Epithelial cell of prostate (primary cell): Measurements from ENCODE around the gene DEFB110.

ENCODE experiments used
- DNase-seq: peaks from one replicate; pipeline ENCODE4 v3.0.0-alpha.2; 2011; ENCODE audit warnings: low read depth, low spot score
- H3K27ac ChIP-seq: fragments of 450-650 bp; 2 replicates; pipeline ENCODE4 v1.5.1; 2017; ENCODE audit warnings: mild to moderate bottlenecking

Gene DEFB110

GRCh38 chr6:50021894-50022293 is at the start of gene DEFB110:
TSS of gene DEFB110 (minus strand) at chr6:50021994. CDS start at chr6:50021935, 59 bp downstream.
- no peak within 1 kb of the TSS for H3K27ac ChIP-seq
- no peak for DNase-seq

GRCh38 chr6:50070101-50070500 is 48.3 kb upstream of the DEFB110 start:
- no peak overlapping the region for H3K27ac ChIP-seq
- no peak for DNase-seq

DNA sequence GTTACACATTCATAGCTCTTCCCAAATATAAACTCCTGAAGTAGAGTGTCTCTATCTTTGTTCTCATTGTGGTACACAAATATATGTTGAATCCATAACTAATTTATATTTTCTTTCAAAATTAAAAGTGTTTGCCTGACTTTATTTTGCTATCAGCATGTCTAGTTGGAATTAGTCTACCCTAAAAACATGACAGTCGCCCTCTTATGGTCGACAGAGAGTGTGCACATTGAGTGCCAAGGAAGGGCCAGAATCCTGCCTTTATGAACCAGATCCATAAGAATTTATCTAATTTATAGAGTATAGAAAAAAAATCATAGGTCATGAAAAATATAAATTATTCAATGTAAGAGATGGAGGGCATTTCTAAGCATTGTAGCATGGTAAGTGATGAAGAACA is 40.3 kb upstream of the DEFB110 start:
- DNase-seq = no peak
- no peak overlapping the region for H3K27ac ChIP-seq

DNA sequence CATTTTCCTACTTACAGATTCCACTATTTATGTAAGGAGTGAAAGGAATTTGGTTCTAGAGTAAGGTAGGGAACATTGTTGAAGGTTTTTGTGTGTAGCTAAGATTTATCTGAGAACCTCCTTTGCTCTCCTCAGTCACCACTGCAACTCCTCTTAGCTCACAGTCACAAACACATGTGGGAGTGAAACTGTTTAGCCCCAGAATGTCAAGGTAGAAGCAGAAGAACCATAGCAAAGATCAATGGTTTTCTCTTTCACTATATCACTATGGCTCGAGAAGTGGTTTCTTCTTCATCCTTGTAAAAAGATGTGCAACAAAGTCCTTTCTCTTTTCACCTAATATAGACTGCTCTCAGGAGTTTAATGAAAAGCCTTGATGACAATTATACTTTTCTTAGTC is 34.4 kb upstream of the DEFB110 start:
- H3K27ac ChIP-seq = no peak overlapping the region
- DNase-seq = no peak

GRCh38 chr6:50049829-50050228 is 28.0 kb upstream of the DEFB110 start, which contains the start of gene DEFB112:
TSS of gene DEFB112 (minus strand) at chr6:50049929. CDS start at chr6:50049869, 60 bp downstream.
- no peak within 1 kb of the TSS for H3K27ac ChIP-seq
- no peak for DNase-seq

DNA sequence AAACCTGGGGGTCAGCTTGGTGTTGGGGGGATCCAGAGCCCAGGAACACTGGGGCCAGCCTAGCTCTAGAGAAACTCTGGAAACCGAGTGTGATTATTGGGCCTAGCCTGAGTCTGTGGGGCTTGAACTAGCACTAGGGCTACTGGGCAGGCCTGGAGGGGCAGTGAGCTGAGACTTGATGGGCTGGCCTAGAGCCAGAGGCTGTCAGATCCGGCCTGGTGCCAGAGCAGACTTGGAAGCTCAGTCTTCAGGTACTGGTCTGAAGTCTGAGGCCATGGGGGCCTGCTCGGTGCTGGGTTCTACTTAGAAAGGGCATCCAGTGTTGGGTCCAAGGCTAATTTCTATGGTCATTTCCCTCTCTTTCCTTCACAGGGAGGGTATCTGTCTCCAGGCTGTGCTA is 25.2 kb upstream of the DEFB110 start:
- H3K27ac ChIP-seq = no peak overlapping the region
- no peak for DNase-seq

DNA sequence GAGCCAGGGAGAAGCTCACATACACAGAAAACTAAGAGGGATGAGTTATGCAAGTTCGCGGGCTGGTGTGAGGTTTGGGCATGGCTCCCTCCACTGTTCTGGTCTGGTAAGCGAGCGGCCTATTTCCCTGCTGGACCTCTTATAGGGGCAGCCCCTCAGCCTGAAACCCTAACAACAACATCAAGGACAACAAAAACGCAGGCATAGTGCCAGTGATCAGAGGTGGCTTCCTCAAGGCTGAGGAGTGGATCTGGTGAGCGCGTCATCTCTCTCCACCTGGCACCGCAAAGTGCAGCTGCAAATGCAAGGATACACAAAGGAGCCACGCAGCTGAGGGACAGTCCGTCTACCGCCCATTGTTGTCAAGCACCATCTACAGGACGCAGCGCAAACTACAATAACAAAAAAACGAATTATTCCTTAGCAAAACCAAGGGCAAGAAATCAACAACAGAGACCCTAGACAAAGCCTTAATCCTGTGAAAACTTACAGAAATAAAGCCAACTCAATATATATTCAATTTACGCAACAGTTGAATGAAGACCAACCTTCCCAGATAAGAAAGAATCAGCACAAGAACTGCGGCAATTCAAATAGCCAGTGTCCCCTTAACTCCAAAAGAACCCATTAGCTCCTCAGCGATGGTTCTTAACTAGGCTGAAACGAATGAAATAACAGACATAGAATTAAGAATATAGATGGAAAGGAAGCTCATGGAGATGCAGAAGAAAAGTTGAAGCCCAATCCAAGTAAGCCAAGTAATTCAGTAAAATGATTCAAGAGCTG is 9.2 kb upstream of the DEFB110 start:
- DNase-seq = no peak
- no peak overlapping the region for H3K27ac ChIP-seq

- DNase-seq = no peak
- H3K27ac ChIP-seq = no peak overlapping the region
These were observed 8.6 kb upstream of the DEFB110 start for GRCh38 chr6:50030350-50030749.

- DNase-seq = no peak
These were observed 3.5 kb upstream of the DEFB110 start for GRCh38 chr6:50025258-50025657.

DNA sequence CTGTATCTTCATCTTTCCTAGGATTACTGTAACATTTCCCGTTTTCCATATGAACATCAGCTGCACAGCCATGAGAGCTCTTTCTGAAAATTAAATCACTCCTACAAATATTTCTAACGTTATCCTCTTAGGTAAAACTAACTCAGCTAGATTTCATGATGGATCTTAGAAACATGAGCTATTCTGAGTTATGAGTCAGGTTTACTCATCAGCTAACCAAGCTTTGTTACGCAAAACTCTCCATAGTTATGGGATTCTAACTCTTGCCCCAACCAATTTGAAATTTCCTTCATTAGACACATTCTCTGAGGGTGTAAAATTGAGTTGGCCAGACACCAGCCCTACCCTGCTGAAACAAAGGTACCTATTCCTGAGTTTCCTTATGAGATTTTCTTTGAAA is 14.0 kb downstream of the DEFB110 start:
- no peak overlapping the region for H3K27ac ChIP-seq
- DNase-seq = no peak

More at GRCh38 chr6:50025258-50025657, 3.5 kb upstream of the DEFB110 start:
- no peak overlapping the region for H3K27ac ChIP-seq

- H3K27ac ChIP-seq = no peak overlapping the region
- DNase-seq = no peak
These were observed 18.7 kb downstream of the DEFB110 start for GRCh38 chr6:50003139-50003538.

DNA sequence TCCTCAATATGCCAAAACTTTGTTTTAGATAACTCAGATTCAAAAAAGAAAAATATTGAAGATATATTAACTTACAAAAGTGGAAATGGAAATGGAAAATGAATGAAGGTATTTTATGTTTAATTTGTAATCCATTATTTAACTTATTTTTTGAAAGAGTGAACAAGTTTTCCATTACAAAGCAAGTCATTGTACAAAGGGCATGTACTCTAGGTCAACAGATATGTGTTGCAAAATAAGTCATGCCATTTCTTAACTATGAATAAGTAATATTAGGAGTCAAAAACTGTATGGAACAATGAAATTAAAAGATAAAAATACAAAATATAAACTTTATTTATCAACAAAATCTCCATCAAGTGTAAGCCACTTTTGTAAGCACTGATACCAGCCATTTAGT is 26.5 kb downstream of the DEFB110 start:
- no peak overlapping the region for H3K27ac ChIP-seq
- no peak for DNase-seq

DNA sequence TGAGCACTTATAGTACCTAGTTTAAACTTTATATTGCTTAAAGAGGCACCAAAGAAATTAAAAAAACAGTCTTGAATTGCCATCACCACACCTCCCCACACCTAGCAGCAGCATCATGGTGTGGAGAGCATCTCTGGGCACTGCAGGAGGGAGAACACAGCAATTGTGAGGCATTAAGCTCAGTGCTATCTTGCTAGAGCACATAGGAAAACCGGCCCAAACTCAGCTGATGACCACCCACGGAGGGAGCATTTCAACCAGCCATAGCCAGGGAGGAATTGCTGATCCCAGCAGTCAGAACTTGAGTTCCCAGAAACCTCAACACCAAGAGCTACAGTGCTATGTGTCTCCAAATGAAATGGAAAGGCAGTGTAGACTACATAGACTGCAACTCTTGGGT is 32.9 kb downstream of the DEFB110 start:
- no peak for DNase-seq
- H3K27ac ChIP-seq = no peak overlapping the region

DNA sequence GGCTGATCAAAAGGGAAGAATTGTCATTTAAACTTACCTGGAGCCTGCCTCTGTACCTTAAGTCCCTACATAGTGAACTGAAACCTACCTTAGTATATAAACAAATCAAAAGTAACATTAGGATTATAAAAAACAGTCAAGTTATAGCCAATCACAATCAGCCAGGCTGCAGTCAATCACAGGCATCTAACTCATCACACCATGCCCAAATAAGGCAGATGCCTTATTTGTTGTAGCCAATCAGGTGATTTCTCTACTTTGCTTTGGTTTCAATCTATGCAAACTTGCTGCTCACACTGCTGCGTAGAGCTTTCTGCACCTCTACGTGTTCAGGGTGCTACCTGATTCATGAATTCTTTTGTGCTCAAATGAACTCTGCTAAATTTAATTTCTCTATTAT is 34.0 kb downstream of the DEFB110 start:
- no peak for DNase-seq
- no peak overlapping the region for H3K27ac ChIP-seq

DNA sequence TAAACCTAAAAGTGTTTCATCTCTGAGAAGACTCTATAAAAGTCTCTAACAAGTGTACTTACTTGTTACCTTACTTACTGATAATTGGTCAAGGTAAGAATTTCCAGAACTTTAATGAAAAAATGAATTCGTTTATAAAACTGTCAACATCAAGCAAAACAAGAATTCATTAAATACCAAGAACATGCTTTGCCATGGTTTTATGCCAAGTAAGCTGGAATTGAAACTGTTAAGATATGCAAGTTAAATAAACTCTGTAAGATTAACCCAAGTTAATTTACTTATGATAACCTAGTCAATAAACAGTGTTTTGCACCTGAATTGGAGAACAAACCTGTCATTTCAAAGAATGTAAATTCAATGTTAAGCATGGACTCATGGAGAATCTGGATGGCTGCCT is 35.2 kb downstream of the DEFB110 start:
- no peak for DNase-seq
- H3K27ac ChIP-seq = no peak overlapping the region

DNA sequence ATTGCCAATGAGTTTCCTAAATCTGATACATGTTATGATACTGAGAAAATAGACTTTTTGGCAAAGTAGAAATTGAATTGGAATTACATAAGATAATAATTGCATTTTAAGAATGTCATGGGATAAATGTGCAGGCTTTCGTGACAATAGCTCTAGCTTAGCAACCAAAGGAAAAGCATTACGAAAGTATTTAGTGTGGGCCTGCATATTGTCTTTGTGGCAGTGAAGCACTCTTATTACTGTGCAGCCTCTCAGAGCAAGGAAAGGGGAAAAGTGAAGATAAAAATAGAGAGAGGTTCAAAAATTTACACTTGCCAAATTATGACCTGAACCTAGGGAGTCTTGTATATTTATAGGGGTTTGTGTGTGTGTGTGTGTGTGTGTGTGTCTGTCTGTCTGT is 39.7 kb downstream of the DEFB110 start:
- no peak overlapping the region for H3K27ac ChIP-seq
- DNase-seq = no peak

GRCh38 chr6:49980898-49981297 is 40.9 kb downstream of the DEFB110 start:
- no peak for DNase-seq
- H3K27ac ChIP-seq = no peak overlapping the region

- no peak for DNase-seq
- H3K27ac ChIP-seq = no peak overlapping the region
These were observed 42.2 kb downstream of the DEFB110 start for GRCh38 chr6:49979584-49979983.

GRCh38 chr6:49978332-49979226 is 43.2 kb downstream of the DEFB110 start:
- H3K27ac ChIP-seq = no peak overlapping the region
- no peak for DNase-seq

GRCh38 chr6:49969605-49970004 is 52.2 kb downstream of the DEFB110 start, which contains the start of gene DEFB113:
TSS of gene DEFB113 (minus strand) at chr6:49969625. CDS start at chr6:49969625, 0 bp downstream.
- DNase-seq = no peak
- no peak within 1 kb of the TSS for H3K27ac ChIP-seq
